ENCODE results near the gene TRMT10A. TPM values are rescaled to one million over a fixed set of nuclear protein-coding genes. Genes with fewer than 3 reads are reported as not detected.

Gene TRMT10A
- total RNA-seq, 2 donors from 2014 or later = 6.8 to 10.6 TPM

- Histone ChIP-seq H3K9me3 (no peaks in the 10 kb centered on the region), H3K9ac (ENCODE audit: low read depth in 2 of 2, low read length in 2 of 2) (no peak overlapping the region), H3K27ac (no peak overlapping the region), H3K4me3 (no peak overlapping the region), H3K27me3 (no peaks in the 10 kb centered on the region), H3K36me3 (no peaks in the 10 kb centered on the region), H3K4me1 (no peaks in the 10 kb centered on the region)
- DNase-seq = no peak
- intact Hi-C loops (cut with DNase I) = no loop called here
- TF ChIP-seq CTCF (IDR thresholded peaks at IDR 0.05) = no peak
Observed at GRCh38 chr4:99529956-99530355, 33.9 kb downstream of the TRMT10A start.

GRCh38 chr4:99529228-99529627 is 34.6 kb downstream of the TRMT10A start:
- H3K27ac ChIP-seq = no peak overlapping the region
- no peak for DNase-seq

GRCh38 chr4:99518601-99519295 is 45.1 kb downstream of the TRMT10A start:
- Histone ChIP-seq H3K27ac (no peak overlapping the region), H3K4me1 (no peaks in the 10 kb centered on the region), H3K9ac (ENCODE audit: low read depth in 2 of 2, low read length in 2 of 2) (no peak overlapping the region), H3K9me3 (no peaks in the 10 kb centered on the region), H3K36me3 (no peaks in the 10 kb centered on the region), H3K27me3 (no peaks in the 10 kb centered on the region), H3K4me3 (no peak overlapping the region)
- intact Hi-C loops (cut with DNase I) = no loop called here
- TF ChIP-seq CTCF (IDR thresholded peaks at IDR 0.05) = no peak
- no peak for DNase-seq

More at GRCh38 chr4:99529228-99529627, 34.6 kb downstream of the TRMT10A start:
- no peaks in the 10 kb centered on the region for H3K9me3 ChIP-seq
- H3K4me1 ChIP-seq = no peaks in the 10 kb centered on the region
- H3K4me3 ChIP-seq = no peak overlapping the region
- intact Hi-C loops (cut with DNase I) = no loop called here
- H3K27me3 ChIP-seq = no peaks in the 10 kb centered on the region
- TF ChIP-seq CTCF (IDR thresholded peaks at IDR 0.05) = no peak
- H3K36me3 ChIP-seq = no peaks in the 10 kb centered on the region
- no peak overlapping the region for H3K9ac ChIP-seq (ENCODE audit: low read depth in 2 of 2, low read length in 2 of 2)

- Histone ChIP-seq H3K4me1 (no peaks in the 10 kb centered on the region), H3K27ac (no peak within 1 kb of the TSS), H3K9ac (ENCODE audit: low read depth in 2 of 2, low read length in 2 of 2) (no peak within 1 kb of the TSS), H3K4me3 (no peak within 1 kb of the TSS), H3K36me3 (no peaks in the 10 kb centered on the region), H3K27me3 (no peaks in the 10 kb centered on the region), H3K9me3 (no peaks in the 10 kb centered on the region)
- TF ChIP-seq CTCF (IDR thresholded peaks at IDR 0.05) = no peak
- intact Hi-C loops (cut with DNase I) = no loop called here
- DNase-seq = no peak
Observed at GRCh38 chr4:99510721-99511120, 53.1 kb downstream of the TRMT10A start, which contains the start of gene C4orf17. Gene C4orf17, plus strand, starts transcription at chr4:99511021. Its CDS starts 2,061 bp downstream, at chr4:99513082.

- Histone ChIP-seq H3K4me1 (no peaks in the 10 kb centered on the region), H3K27me3 (no peaks in the 10 kb centered on the region), H3K27ac (no peak overlapping the region), H3K36me3 (no peaks in the 10 kb centered on the region), H3K9ac (ENCODE audit: low read depth in 2 of 2, low read length in 2 of 2) (no peak overlapping the region), H3K4me3 (no peak overlapping the region), H3K9me3 (no peaks in the 10 kb centered on the region)
- TF ChIP-seq CTCF (IDR thresholded peaks at IDR 0.05) = no peak
- DNase-seq = no peak
- intact Hi-C loops (cut with DNase I) = no loop called here
Observed at GRCh38 chr4:99507762-99508161, 56.1 kb downstream of the TRMT10A start.

Measured in colonic mucosa (tissue), 4 donors.